GM18526 (cell line): Measurements from ENCODE around the gene ADAMTS12.

Experiments
- POLR2A ChIP-seq: IDR thresholded peaks from 3 replicates; pipeline ENCODE4 v1.6.1; 2011; ENCODE audit not compliant: insufficient read length; ENCODE audit errors: extremely low read depth

Gene ADAMTS12

GRCh38 chr5:33523208-33523771, 368.5 kb downstream of the ADAMTS12 start:
- no peak for TF ChIP-seq POLR2A

- no peak for TF ChIP-seq POLR2A
These were observed 375.4 kb downstream of the ADAMTS12 start for GRCh38 chr5:33516421-33516820.

GRCh38 chr5:33513462-33514185, 378.2 kb downstream of the ADAMTS12 start:
- no peak for TF ChIP-seq POLR2A

GRCh38 chr5:33509036-33509435, 382.8 kb downstream of the ADAMTS12 start:
- TF ChIP-seq POLR2A, result no peak

- no peak for TF ChIP-seq POLR2A
These were observed 384.4 kb downstream of the ADAMTS12 start for GRCh38 chr5:33507426-33507825.

- no peak for TF ChIP-seq POLR2A
These were observed 387.2 kb downstream of the ADAMTS12 start for GRCh38 chr5:33504570-33504969.

- no peak for TF ChIP-seq POLR2A
These were observed 389.9 kb downstream of the ADAMTS12 start for GRCh38 chr5:33501899-33502298.

- no peak for TF ChIP-seq POLR2A
These were observed 390.5 kb downstream of the ADAMTS12 start for GRCh38 chr5:33501260-33501659.

- no peak for TF ChIP-seq POLR2A
These were observed 397.3 kb downstream of the ADAMTS12 start for GRCh38 chr5:33494466-33494865.

- TF ChIP-seq POLR2A, result no peak
These were observed 399.8 kb downstream of the ADAMTS12 start for GRCh38 chr5:33491941-33492340.

- TF ChIP-seq POLR2A, result no peak
These were observed 401.6 kb downstream of the ADAMTS12 start for GRCh38 chr5:33490071-33490665.

GRCh38 chr5:33489481-33490067, 402.2 kb downstream of the ADAMTS12 start:
- no peak for TF ChIP-seq POLR2A

GRCh38 chr5:33488558-33489355, 403.0 kb downstream of the ADAMTS12 start:
- TF ChIP-seq POLR2A, result no peak

- no peak for TF ChIP-seq POLR2A
These were observed 404.6 kb downstream of the ADAMTS12 start for GRCh38 chr5:33487236-33487635.

- no peak for TF ChIP-seq POLR2A
These were observed 409.5 kb downstream of the ADAMTS12 start for GRCh38 chr5:33482335-33482734.
